HepG2 (cell line): Measurements from ENCODE around the gene RALY. TPM values are rescaled to one million over a fixed set of nuclear protein-coding genes. Genes with fewer than 3 reads are reported as not detected.

Experiments used
- HDAC2 ChIP-seq: sonication (generic); formaldehyde crosslinking; IDR thresholded peaks from 2 replicates; pipeline ENCODE4 v1.4.0; 2020; ENCODE audit warnings: missing genetic modification reagents
- JUN ChIP-seq: sonication (generic); formaldehyde crosslinking; IDR thresholded peaks from 2 replicates; pipeline ENCODE4 v1.4.0; 2020; ENCODE audit warnings: mild to moderate bottlenecking, missing genetic modification reagents
- KDM4B ChIP-seq: sonication (generic); formaldehyde crosslinking; IDR thresholded peaks from 2 replicates; pipeline ENCODE4 v1.4.0; 2020; ENCODE audit warnings: missing genetic modification reagents
- NFKB2 ChIP-seq: sonication (generic); formaldehyde crosslinking; IDR thresholded peaks from 2 replicates; pipeline ENCODE4 v1.4.0; 2020; ENCODE audit warnings: missing genetic modification reagents, borderline replicate concordance
- NFYB ChIP-seq: sonication (generic); formaldehyde crosslinking; IDR thresholded peaks from 2 replicates; pipeline ENCODE4 v1.4.0; 2020; ENCODE audit warnings: missing genetic modification reagents
- RELA ChIP-seq: sonication (generic); formaldehyde crosslinking; IDR thresholded peaks from 2 replicates; pipeline ENCODE4 v1.4.0; 2020; ENCODE audit warnings: missing genetic modification reagents
- SMAD1 ChIP-seq: sonication (generic); formaldehyde crosslinking; IDR thresholded peaks from 2 replicates; pipeline ENCODE4 v1.4.0; 2020; ENCODE audit warnings: missing genetic modification reagents, low read depth, mild to moderate bottlenecking, borderline replicate concordance
- ZBTB26 ChIP-seq: IDR thresholded peaks from 2 replicates; pipeline ENCODE4 v1.6.1; 2016; ENCODE audit warnings: missing compliant biosample characterization, missing genetic modification reagents, borderline replicate concordance
- ZNF235 ChIP-seq: sonication (generic); formaldehyde crosslinking; IDR thresholded peaks from 2 replicates; pipeline ENCODE4 v1.8.1; 2023; ENCODE audit warnings: mild to moderate bottlenecking, missing genetic modification reagents, borderline replicate concordance
- ZNF552 ChIP-seq: sonication (generic); formaldehyde crosslinking; IDR thresholded peaks from 2 replicates; pipeline ENCODE4 v1.9.0; 2022; ENCODE audit warnings: missing genetic modification reagents, mild to moderate bottlenecking, borderline replicate concordance
- ZNF720 ChIP-seq: sonication (generic); formaldehyde crosslinking; IDR thresholded peaks from 2 replicates; pipeline ENCODE4 v1.4.0; 2020; ENCODE audit warnings: missing genetic modification reagents
- ZNF790 ChIP-seq: sonication (generic); formaldehyde crosslinking; IDR thresholded peaks from 2 replicates; pipeline ENCODE4 v1.8.0; 2022; ENCODE audit warnings: missing genetic modification reagents, mild to moderate bottlenecking, borderline replicate concordance
- polyA plus RNA-seq, 8 experiments: library from polyadenylated mRNA; depleted of rRNA in 3 of 8; stranded (reverse) in 7 of 8; unstranded in 1 of 8; fragments of >200 nt; fragmentation: Illumina TruSeq in 4 of 8; extraction: Trizol in 4 of 8; gene quantifications; 2 replicates each; pipeline versions ENCODE4 v1.2.1 to v1.2.3, GENCODE V29; 2011 to 2016; ENCODE audit warnings: low read depth in 4 of 8, missing spikeins in 1 of 8, mixed read lengths in 1 of 8; ENCODE audit not compliant: insufficient read depth in 1 of 8
- total RNA-seq, 5 experiments: library from RNA; depleted of rRNA; stranded (reverse); fragments of >200 nt; fragmentation: Illumina TruSeq; extraction: Trizol; gene quantifications; 2 replicates each; pipeline ENCODE4 v1.2.3, GENCODE V29; 2016; ENCODE audit warnings: low read depth in 1 of 5
- TF ChIP-seq, protein P1 (sequence below): sonication (generic); formaldehyde crosslinking; IDR thresholded peaks from 2 replicates; pipeline ENCODE4 v1.4.0; 2020; ENCODE audit warnings: missing genetic modification reagents, borderline replicate concordance
- TF ChIP-seq, protein P2 (sequence below): IDR thresholded peaks from 2 replicates; pipeline ENCODE4 v1.4.0; 2020; ENCODE audit warnings: mild to moderate bottlenecking, missing genetic modification reagents
- TF ChIP-seq, protein P3 (sequence below): sonication (generic); formaldehyde crosslinking; IDR thresholded peaks from 2 replicates; pipeline ENCODE4 v1.4.0; 2020; ENCODE audit warnings: low read depth, mild to moderate bottlenecking, missing genetic modification reagents
- TF ChIP-seq, protein P4 (sequence below): sonication (generic); formaldehyde crosslinking; conservative IDR thresholded peaks from 2 replicates; pipeline ENCODE4 v1.4.0; 2020; ENCODE audit warnings: missing genetic modification reagents

The RALY gene
- total and polyA plus RNA-seq, 2 of the 13 experiments (the other 11 are each of a cell fraction or from before 2014, with no cell fraction given), result 178 to 186 TPM

- TF ChIP-seq, protein P1, sequence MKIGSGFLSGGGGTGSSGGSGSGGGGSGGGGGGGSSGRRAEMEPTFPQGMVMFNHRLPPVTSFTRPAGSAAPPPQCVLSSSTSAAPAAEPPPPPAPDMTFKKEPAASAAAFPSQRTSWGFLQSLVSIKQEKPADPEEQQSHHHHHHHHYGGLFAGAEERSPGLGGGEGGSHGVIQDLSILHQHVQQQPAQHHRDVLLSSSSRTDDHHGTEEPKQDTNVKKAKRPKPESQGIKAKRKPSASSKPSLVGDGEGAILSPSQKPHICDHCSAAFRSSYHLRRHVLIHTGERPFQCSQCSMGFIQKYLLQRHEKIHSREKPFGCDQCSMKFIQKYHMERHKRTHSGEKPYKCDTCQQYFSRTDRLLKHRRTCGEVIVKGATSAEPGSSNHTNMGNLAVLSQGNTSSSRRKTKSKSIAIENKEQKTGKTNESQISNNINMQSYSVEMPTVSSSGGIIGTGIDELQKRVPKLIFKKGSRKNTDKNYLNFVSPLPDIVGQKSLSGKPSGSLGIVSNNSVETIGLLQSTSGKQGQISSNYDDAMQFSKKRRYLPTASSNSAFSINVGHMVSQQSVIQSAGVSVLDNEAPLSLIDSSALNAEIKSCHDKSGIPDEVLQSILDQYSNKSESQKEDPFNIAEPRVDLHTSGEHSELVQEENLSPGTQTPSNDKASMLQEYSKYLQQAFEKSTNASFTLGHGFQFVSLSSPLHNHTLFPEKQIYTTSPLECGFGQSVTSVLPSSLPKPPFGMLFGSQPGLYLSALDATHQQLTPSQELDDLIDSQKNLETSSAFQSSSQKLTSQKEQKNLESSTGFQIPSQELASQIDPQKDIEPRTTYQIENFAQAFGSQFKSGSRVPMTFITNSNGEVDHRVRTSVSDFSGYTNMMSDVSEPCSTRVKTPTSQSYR (CRISPR knock-in tag), result peak; percentile 26; the same call in 1 of the 2 replicates
- TF ChIP-seq HDAC2 (CRISPR knock-in tag) (peak; percentile 63), ZNF790 (CRISPR knock-in tag) (peak; percentile 84), NFYB (CRISPR knock-in tag) (peak; percentile 74), ZBTB26 (peak; percentile 83), ZNF235 (CRISPR knock-in tag) (peak; percentile 54; the same call in 1 of the 2 replicates), RELA (CRISPR knock-in tag) (peak; percentile 78), ZNF720 (CRISPR knock-in tag) (no peak), KDM4B (CRISPR knock-in tag) (no peak; the same call in 1 of the 2 replicates), JUN (CRISPR knock-in tag) (0 out of 2 replicates have a peak, but pooled peaks have one; percentile 62), NFKB2 (CRISPR knock-in tag) (peak; percentile 92), SMAD1 (peak; percentile 90; the same call in 1 of the 2 replicates), ZNF552 (CRISPR knock-in tag) (peak; percentile 96; the same call in 1 of the 2 replicates)
- TF ChIP-seq, protein P2, sequence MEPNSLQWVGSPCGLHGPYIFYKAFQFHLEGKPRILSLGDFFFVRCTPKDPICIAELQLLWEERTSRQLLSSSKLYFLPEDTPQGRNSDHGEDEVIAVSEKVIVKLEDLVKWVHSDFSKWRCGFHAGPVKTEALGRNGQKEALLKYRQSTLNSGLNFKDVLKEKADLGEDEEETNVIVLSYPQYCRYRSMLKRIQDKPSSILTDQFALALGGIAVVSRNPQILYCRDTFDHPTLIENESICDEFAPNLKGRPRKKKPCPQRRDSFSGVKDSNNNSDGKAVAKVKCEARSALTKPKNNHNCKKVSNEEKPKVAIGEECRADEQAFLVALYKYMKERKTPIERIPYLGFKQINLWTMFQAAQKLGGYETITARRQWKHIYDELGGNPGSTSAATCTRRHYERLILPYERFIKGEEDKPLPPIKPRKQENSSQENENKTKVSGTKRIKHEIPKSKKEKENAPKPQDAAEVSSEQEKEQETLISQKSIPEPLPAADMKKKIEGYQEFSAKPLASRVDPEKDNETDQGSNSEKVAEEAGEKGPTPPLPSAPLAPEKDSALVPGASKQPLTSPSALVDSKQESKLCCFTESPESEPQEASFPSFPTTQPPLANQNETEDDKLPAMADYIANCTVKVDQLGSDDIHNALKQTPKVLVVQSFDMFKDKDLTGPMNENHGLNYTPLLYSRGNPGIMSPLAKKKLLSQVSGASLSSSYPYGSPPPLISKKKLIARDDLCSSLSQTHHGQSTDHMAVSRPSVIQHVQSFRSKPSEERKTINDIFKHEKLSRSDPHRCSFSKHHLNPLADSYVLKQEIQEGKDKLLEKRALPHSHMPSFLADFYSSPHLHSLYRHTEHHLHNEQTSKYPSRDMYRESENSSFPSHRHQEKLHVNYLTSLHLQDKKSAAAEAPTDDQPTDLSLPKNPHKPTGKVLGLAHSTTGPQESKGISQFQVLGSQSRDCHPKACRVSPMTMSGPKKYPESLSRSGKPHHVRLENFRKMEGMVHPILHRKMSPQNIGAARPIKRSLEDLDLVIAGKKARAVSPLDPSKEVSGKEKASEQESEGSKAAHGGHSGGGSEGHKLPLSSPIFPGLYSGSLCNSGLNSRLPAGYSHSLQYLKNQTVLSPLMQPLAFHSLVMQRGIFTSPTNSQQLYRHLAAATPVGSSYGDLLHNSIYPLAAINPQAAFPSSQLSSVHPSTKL, result peak; percentile 74
- TF ChIP-seq, protein P3, sequence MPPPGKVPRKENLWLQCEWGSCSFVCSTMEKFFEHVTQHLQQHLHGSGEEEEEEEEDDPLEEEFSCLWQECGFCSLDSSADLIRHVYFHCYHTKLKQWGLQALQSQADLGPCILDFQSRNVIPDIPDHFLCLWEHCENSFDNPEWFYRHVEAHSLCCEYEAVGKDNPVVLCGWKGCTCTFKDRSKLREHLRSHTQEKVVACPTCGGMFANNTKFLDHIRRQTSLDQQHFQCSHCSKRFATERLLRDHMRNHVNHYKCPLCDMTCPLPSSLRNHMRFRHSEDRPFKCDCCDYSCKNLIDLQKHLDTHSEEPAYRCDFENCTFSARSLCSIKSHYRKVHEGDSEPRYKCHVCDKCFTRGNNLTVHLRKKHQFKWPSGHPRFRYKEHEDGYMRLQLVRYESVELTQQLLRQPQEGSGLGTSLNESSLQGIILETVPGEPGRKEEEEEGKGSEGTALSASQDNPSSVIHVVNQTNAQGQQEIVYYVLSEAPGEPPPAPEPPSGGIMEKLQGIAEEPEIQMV (CRISPR knock-in tag), result peak; percentile 84; the same call in 1 of the 2 replicates
- TF ChIP-seq, protein P4, sequence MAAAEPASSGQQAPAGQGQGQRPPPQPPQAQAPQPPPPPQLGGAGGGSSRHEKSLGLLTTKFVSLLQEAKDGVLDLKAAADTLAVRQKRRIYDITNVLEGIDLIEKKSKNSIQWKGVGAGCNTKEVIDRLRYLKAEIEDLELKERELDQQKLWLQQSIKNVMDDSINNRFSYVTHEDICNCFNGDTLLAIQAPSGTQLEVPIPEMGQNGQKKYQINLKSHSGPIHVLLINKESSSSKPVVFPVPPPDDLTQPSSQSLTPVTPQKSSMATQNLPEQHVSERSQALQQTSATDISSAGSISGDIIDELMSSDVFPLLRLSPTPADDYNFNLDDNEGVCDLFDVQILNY (CRISPR knock-in tag), result peak; percentile 94
Measured at GRCh38 chr20:34111702-34112599, 118.2 kb downstream of the RALY start, which contains the start of gene EIF2S2 (continued).
